22Rv1 (cell line): ENCODE results near the gene LATS2.

Experiments
- ZFX ChIP-seq: fragments of 450-650 bp; IDR thresholded peaks from 2 replicates; pipeline ENCODE4 v1.6.1; 2017; ENCODE audit warnings: antibody characterized with exemption, borderline replicate concordance
- TF ChIP-seq, protein P1 (sequence below): fragments of 450-650 bp; IDR thresholded peaks from 2 replicates; pipeline ENCODE4 v1.5.1; 2017; ENCODE audit warnings: mild to moderate bottlenecking

DNA sequence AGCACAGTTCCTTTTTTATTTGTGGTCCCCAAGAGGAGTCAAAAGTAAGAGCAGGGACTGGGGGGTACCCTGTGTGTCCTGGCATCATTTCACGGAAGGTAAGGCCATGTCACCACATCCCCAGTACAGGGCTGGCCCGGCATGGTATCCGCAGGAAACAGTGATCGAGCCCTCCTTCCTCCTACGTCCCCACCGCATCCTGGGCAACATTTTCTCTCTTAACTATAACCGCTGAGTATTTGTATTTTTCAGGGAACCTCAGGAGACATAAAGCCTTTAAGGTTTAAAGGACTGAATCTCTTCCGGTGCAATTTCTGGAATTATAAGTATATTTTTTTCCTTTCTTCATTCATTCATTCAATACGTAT, 13.6 kb upstream of the LATS2 start:
- TF ChIP-seq, protein P1, sequence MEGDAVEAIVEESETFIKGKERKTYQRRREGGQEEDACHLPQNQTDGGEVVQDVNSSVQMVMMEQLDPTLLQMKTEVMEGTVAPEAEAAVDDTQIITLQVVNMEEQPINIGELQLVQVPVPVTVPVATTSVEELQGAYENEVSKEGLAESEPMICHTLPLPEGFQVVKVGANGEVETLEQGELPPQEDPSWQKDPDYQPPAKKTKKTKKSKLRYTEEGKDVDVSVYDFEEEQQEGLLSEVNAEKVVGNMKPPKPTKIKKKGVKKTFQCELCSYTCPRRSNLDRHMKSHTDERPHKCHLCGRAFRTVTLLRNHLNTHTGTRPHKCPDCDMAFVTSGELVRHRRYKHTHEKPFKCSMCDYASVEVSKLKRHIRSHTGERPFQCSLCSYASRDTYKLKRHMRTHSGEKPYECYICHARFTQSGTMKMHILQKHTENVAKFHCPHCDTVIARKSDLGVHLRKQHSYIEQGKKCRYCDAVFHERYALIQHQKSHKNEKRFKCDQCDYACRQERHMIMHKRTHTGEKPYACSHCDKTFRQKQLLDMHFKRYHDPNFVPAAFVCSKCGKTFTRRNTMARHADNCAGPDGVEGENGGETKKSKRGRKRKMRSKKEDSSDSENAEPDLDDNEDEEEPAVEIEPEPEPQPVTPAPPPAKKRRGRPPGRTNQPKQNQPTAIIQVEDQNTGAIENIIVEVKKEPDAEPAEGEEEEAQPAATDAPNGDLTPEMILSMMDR: no peak
- TF ChIP-seq ZFX: no peak
